Skin epidermis (tissue), 12 donors: ENCODE results near the gene PTPRN2.

Experiments used
- H3K27ac ChIP-seq, 21 experiments: fragments of 200-600 bp; sonication (generic) in 11 of 21; one replicate each; pipeline ENCODE4 v1.5.0; 2020; ENCODE audit warnings: mild to moderate bottlenecking in 3 of 21, inconsistent platforms in 2 of 21, moderate library complexity in 2 of 21
- H3K4me3 ChIP-seq, 7 experiments: fragments of 200-600 bp; sonication (generic) in 2 of 7; one replicate each; pipeline ENCODE4 v1.5.0; 2020; ENCODE audit warnings: inconsistent platforms in 2 of 7, mild to moderate bottlenecking in 2 of 7, moderate library complexity in 1 of 7

Gene PTPRN2

DNA sequence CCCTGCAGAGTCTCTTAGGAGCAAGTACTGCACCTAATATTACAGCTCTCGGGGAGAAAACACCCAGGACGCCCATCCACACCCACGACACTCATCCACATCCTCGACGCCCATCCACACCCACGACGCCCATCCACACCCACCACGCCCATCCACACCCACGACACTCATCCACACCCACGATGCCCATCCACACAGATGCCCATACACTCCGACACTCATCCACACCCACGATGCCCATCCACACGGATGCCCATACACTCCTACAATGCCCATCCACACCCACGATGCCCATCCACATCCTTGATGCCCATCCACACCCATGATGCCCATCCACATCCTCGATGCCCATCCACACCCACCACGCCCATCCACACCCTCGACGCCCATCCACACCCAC lies 503.1 kb downstream of the PTPRN2 start:
- no peak overlapping the region for H3K4me3 ChIP-seq
- no peak overlapping the region for H3K27ac ChIP-seq

DNA sequence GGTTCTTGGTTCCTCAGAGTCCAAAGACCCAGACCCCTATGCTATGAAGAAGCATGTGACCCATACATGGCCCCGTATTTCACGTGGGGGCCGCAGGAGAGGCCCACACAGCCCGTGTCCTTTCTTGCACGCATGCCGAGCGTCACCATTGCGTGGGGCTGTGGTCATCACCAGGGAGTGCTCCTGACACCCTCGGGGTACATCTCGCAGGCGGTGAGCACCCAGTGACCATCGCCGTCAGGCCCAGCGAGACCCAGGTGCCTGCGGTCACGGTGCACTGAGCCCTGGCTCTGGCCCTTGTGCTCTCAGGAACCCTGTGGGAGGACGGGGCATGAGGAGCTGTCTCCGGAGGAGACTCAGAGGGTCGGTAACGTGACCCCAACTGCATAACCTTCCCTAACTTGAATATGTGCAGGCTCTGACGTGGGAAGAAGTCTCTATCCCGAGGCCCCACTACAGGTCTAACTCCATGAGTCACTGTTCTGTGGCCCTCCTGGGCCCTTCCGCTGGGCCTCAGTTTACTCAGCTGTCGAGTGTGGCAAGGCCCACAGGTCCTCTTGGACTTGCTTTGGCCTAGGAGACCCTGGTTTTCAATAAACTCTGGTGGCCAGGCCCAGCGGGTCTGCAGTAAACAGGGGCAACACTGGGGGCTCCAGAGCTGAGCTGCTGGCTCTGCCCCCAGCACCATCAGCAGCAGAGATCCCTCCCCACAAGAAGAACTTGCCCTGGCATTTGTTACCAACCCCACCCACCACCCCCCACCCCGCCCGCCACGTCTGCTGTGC lies 503.9 kb downstream of the PTPRN2 start:
- no peak overlapping the region for H3K4me3 ChIP-seq
- no peak overlapping the region for H3K27ac ChIP-seq

- Histone ChIP-seq H3K27ac (no peak overlapping the region), H3K4me3 (no peak overlapping the region)
Observed at GRCh38 chr7:158082761-158083160, 504.9 kb downstream of the PTPRN2 start.

- Histone ChIP-seq H3K27ac (no peak overlapping the region), H3K4me3 (no peak overlapping the region)
Observed at GRCh38 chr7:158080899-158081445, 506.7 kb downstream of the PTPRN2 start.

- no peak overlapping the region for H3K27ac ChIP-seq
- no peak overlapping the region for H3K4me3 ChIP-seq
Observed at GRCh38 chr7:158077934-158078910, 509.4 kb downstream of the PTPRN2 start.

GRCh38 chr7:158077151-158077840 lies 510.3 kb downstream of the PTPRN2 start:
- Histone ChIP-seq H3K4me3 (no peak overlapping the region), H3K27ac (no peak overlapping the region)

GRCh38 chr7:158076656-158077055 lies 511.0 kb downstream of the PTPRN2 start:
- Histone ChIP-seq H3K4me3 (no peak overlapping the region), H3K27ac (no peak overlapping the region)

DNA sequence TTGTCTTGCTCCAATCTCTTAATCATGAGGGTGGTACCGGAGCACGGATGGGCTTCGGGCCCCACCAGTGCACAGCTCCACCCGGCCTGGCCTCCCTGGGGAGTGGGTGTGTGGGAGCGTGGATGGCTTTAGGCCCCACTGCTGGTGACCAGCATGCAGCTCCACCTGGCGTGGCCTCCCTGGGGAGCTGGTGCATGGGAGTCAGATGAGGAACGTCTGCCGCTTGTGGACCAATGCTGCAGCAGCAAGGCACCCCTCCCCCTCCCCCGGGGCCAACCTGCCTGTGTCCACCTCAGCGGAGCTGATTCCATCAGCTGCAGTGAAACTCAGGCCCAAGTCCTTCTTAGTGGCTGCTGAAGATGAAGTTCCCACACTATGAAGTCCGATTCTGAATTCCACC lies 511.4 kb downstream of the PTPRN2 start:
- Histone ChIP-seq H3K27ac (no peak overlapping the region), H3K4me3 (no peak overlapping the region)

DNA sequence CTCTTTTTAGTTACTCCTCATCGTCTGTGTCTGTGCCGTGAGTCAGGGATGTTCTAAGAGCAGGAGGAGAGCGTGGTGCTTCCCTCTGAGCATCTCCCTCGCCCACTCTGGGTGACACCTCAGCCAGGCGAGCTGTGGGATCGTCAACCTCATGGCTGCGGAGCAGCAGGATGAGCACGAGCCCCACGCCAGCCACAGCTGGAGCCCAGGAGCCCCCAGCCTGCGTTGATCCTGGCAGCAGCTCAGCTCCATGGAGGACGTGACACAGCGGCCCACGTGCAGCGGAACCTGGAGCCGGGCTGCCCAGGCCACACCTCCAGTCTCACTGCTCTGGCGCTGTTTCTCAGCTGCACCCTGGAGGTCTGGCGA lies 512.0 kb downstream of the PTPRN2 start:
- Histone ChIP-seq H3K27ac (no peak overlapping the region), H3K4me3 (no peak overlapping the region)

DNA sequence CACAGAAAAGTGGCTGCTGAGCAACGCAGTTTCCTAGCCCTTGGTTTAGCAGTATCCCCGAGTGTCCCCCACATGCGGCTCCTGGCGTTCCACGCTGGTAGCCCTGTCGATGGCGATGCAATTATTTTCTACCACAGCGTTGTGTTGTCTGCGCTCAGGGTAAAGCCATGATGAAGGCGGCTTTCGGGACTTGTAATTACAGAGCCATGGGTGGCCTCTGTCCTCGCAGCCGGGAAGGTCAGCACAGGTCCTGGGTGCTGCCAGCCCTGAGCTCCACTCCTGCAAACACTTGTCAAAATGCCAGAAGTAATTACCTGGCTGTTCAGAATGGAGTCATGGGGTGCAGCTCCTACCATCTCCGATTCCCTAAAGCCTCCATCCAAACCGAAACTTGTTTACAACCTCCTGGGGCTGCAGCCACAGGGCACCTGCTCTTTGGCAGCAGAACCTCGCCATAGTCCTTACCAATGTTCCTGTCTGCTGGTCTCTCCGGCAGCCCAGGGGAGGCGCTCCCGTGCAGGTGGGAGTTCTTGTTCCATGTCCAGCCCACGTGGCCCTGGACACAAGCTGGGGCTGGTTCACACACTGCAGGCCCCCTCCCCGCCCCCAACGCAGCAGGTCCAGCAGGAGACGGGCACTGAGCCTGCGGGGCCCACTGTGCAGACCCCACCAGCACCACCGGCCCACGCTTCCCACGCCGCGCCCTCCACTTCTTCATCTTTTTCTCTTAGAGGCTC lies 512.6 kb downstream of the PTPRN2 start:
- no peak overlapping the region for H3K4me3 ChIP-seq
- no peak overlapping the region for H3K27ac ChIP-seq

GRCh38 chr7:158073845-158074840 lies 513.5 kb downstream of the PTPRN2 start:
- no peak overlapping the region for H3K27ac ChIP-seq
- no peak overlapping the region for H3K4me3 ChIP-seq

DNA sequence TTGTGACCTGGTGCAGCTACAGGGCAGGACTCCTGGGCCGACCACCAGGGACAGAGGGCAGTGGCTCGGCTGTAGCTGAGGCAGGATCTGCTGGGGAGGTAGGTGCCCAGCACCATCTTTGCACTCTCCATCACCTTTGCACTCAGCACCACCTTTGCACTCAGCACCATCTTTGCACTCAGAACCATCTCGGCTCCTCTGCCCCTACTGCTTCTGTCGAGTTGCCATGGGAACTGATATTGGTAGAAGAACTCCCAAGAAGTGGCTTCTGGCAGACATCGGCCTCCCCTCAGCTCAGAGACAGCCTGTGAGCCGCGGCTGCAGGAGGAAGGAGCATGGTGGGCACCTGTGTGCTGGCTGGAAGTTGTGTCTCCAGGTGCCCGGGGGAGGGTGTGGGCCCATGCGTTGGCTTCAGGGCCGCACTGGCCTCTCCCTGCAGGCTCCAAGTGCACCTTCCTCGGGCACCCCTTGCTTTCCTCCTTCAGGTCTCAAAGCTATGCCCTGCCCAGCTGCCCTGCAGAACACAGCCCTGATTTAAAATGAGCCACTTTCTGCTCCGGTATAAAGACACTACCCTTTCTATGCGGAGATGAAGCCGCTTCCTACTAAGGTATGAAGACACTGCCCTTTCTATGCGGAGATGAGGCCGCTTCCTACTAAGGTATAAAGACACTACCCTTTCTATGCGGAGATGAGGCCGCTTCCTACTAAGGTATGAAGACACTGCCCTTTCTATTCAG lies 514.5 kb downstream of the PTPRN2 start:
- H3K27ac ChIP-seq = no peak overlapping the region
- no peak overlapping the region for H3K4me3 ChIP-seq

- H3K27ac ChIP-seq = no peak overlapping the region
- H3K4me3 ChIP-seq = no peak overlapping the region
Observed at GRCh38 chr7:158070222-158070920, 517.3 kb downstream of the PTPRN2 start.

DNA sequence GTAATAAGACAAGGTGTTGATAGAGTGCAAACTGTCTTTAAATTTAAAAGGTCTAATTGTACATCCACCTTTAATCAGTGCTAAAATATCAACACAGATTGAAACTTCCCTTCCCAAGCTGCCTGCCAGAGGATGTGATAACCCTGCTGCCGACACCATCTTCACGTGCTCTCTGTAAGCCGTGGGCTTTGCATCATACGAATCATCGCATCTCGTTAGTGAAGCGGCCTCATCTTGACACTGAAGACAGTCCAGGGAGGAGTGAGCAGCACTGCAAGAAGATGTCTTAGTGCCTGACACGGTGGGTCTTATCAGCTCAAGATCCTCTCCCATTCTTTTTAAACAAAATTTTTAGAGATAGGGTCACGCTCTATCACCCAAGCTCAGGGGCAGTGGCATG lies 518.8 kb downstream of the PTPRN2 start:
- H3K4me3 ChIP-seq = no peak overlapping the region
- no peak overlapping the region for H3K27ac ChIP-seq

DNA sequence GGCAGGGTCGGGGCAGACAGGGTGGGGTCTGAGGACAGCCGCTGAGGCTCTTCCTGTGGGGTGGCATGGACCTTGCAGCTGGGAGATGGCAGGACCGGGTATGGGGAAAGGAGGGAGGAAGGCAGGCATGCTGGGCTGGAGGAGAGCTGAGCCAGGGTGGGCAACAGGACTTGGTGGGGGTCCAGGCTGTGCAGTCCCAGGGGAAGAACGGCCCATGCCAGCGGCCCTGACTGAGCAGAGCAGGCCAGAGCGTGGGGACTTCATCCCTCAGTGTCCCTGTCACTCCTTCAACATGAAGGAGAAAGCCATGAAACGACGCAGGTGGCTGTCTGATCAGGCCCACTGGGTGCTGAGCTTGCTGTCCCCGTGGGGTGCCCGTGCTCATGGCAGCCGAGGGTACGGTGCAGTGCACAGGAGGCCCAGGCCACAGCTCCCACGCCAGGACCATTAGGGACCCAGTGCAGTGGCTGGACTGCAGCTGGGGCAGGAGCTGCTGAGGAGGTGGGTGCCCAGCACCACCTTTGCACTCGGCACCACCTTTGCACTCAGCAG lies 519.6 kb downstream of the PTPRN2 start:
- Histone ChIP-seq H3K4me3 (no peak overlapping the region), H3K27ac (no peak overlapping the region)

DNA sequence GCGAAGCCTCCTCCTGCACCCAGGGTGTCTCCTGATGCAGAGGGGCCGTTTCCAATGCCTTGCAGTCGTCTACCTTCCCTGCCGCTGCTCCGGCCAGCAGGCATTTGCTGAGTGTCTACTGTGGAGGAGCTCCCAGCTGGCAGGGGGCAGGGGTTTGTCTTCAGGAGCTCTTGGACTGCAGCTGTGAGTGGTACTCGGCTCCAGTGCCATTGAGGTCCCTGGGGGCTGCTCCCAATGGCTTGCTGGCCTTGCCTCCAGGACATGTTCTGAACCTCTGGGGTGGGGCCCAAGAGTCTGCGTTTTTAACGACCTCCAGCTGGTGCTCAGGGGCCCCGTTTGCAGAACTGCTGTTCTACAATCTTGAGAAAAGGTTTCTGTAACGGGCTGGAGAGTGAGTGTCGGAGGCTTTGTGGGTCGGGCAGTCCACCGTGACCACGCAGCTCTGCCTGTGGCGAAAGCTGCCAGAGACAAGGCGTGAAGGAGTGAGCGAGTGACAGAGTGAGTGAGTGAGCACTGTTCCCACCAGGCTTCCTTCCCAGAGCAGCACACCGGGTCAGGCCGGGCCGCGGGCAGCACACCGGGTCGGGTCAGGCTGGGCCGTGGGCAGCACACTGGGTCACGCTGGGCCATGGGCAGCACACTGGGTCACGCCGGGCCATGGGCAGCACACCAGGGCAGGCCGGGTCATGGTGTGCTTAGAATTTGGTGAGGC lies 520.2 kb downstream of the PTPRN2 start:
- Histone ChIP-seq H3K27ac (no peak overlapping the region), H3K4me3 (no peak overlapping the region)
